Endothelial cell (in vitro differentiated cells): ENCODE results near the gene MAP4. TPM values are rescaled to one million over a fixed set of nuclear protein-coding genes. Genes with fewer than 3 reads are reported as not detected.

Source experiments
- DNase-seq: peaks from one replicate; pipeline ENCODE4 v3.0.0; 2021; ENCODE audit warnings: low spot score
- H3K27ac Mint-ChIP-seq: one replicate; pipeline ENCODE4 v1.8.0; 2021; ENCODE audit warnings: mixed read lengths, inconsistent platforms; ENCODE audit not compliant: unreplicated experiment
- H3K27me3 Mint-ChIP-seq: one replicate; pipeline ENCODE4 v1.8.0; 2021; ENCODE audit warnings: mild to moderate bottlenecking, moderate library complexity, mixed read lengths, inconsistent platforms; ENCODE audit not compliant: unreplicated experiment
- H3K36me3 Mint-ChIP-seq: one replicate; pipeline ENCODE4 v1.8.0; 2021; ENCODE audit warnings: mild to moderate bottlenecking, low read depth, mixed read lengths, inconsistent platforms; ENCODE audit not compliant: unreplicated experiment
- H3K4me1 Mint-ChIP-seq: one replicate; pipeline ENCODE4 v1.8.0; 2021; ENCODE audit warnings: mild to moderate bottlenecking, mixed read lengths, inconsistent platforms; ENCODE audit not compliant: unreplicated experiment
- H3K4me3 Mint-ChIP-seq: one replicate; pipeline ENCODE4 v1.8.0; 2021; ENCODE audit warnings: mild to moderate bottlenecking, mixed read lengths, inconsistent platforms; ENCODE audit not compliant: unreplicated experiment
- H3K9me3 Mint-ChIP-seq: one replicate; pipeline ENCODE4 v1.8.0; 2021; ENCODE audit warnings: mixed read lengths, inconsistent platforms; ENCODE audit not compliant: unreplicated experiment
- CTCF ChIP-seq: fragments of 200-600 bp; sonication (generic); IDR thresholded peaks from one replicate; pipeline ENCODE4 v1.5.0; 2021; ENCODE audit warnings: antibody characterized with exemption; ENCODE audit not compliant: unreplicated experiment
- total RNA-seq: library from RNA; stranded (reverse); fragmentation: NEBNext Ultra II Directional; extraction: Animal tissue kit (Norgen Biotek cat#: 25700); gene quantifications from one replicate; pipeline ENCODE4 v1.2.1, GENCODE V29; 2021; ENCODE audit not compliant: unreplicated experiment

The MAP4 gene
- total RNA-seq, 1 donor from 2014 or later = 155 TPM

GRCh38 chr3:47824541-47825473 lies 191.4 kb downstream of the MAP4 start:
- TF ChIP-seq CTCF = peak; percentile 64
- Mint-ChIP-seq H3K27ac (peak overlapping the region; percentile 70), H3K9me3 (no peaks in the 10 kb centered on the region), H3K4me1 (peaks cover 17% of the 10 kb centered on the region), H3K27me3 (no peaks in the 10 kb centered on the region), H3K4me3 (peak overlapping the region; percentile 94), H3K36me3 (peaks cover 14% of the 10 kb centered on the region)
- DNase-seq = peak; percentile 88

GRCh38 chr3:47817609-47818008 lies 198.6 kb downstream of the MAP4 start:
- H3K36me3 Mint-ChIP-seq = peaks cover 13% of the 10 kb centered on the region
- H3K27me3 Mint-ChIP-seq = peaks cover 2% of the 10 kb centered on the region

GRCh38 chr3:47813551-47814177 lies 202.6 kb downstream of the MAP4 start:
- Mint-ChIP-seq H3K4me3 (no peak overlapping the region), H3K27ac (no peak overlapping the region), H3K9me3 (no peaks in the 10 kb centered on the region), H3K36me3 (peaks cover 25% of the 10 kb centered on the region), H3K27me3 (peaks cover 2% of the 10 kb centered on the region), H3K4me1 (no peaks in the 10 kb centered on the region)
- no peak for DNase-seq
- TF ChIP-seq CTCF = no peak

More at GRCh38 chr3:47817609-47818008, 198.6 kb downstream of the MAP4 start:
- H3K27ac Mint-ChIP-seq = no peak overlapping the region
- DNase-seq = no peak
- no peaks in the 10 kb centered on the region for H3K9me3 Mint-ChIP-seq
- no peaks in the 10 kb centered on the region for H3K4me1 Mint-ChIP-seq
- TF ChIP-seq CTCF = no peak
- H3K4me3 Mint-ChIP-seq = no peak overlapping the region

- Mint-ChIP-seq H3K4me1 (peaks cover 20% of the 10 kb centered on the region), H3K27ac (no peak overlapping the region), H3K4me3 (peak overlapping the region; percentile 99), H3K27me3 (peaks cover 7% of the 10 kb centered on the region), H3K9me3 (no peaks in the 10 kb centered on the region), H3K36me3 (peaks cover 3% of the 10 kb centered on the region)
- no peak for TF ChIP-seq CTCF
- DNase-seq = no peak
Observed at GRCh38 chr3:47804577-47804976, 211.6 kb downstream of the MAP4 start.
